ENCODE results near the gene COG3. TPM values are rescaled to one million over a fixed set of nuclear protein-coding genes. Genes with fewer than 3 reads are reported as not detected.
A peak's percentile ranks its signal among the peaks of the same experiment; 100 is the strongest.

Gene COG3
- total and polyA plus RNA-seq, 3 donors from 2014 or later, result 22.5 to 46.1 (median 39.6) TPM

- Histone ChIP-seq H3K27me3 (no peaks in the 10 kb centered on the region), H3K4me3 (no peak overlapping the region), H3K4me1 (no peaks in the 10 kb centered on the region), H3K9me3 (no peaks in the 10 kb centered on the region), H3K36me3 (ENCODE audit: low read depth, missing control alignments) (no peaks in the 10 kb centered on the region), H3K27ac (no peak overlapping the region)
- no peak for TF ChIP-seq CTCF (IDR thresholded peaks at IDR 0.05)
- no peak for TF ChIP-seq POLR2A (IDR thresholded peaks at IDR 0.05)
- 58 to 64% methylated on average over 3 of the region's 3 CpGs for WGBS, 2 donors
- no peak for DNase-seq
- intact Hi-C loops (cut with DNase I; ENCODE audit: low total_unique reads), result no loop called here
These were observed 17.9 kb downstream of the COG3 start for GRCh38 chr13:45482571-45483173.

GRCh38 chr13:45487604-45488003 is 22.9 kb downstream of the COG3 start:
- no peaks in the 10 kb centered on the region for H3K4me1 ChIP-seq
- no peaks in the 10 kb centered on the region for H3K9me3 ChIP-seq
- no peaks in the 10 kb centered on the region for H3K36me3 ChIP-seq (ENCODE audit: low read depth, missing control alignments)
- no peak for DNase-seq
- TF ChIP-seq CTCF (IDR thresholded peaks at IDR 0.05) (no peak), POLR2A (IDR thresholded peaks at IDR 0.05) (no peak)
- 95 to 100% methylated on average over 1 of the region's 1 CpG for WGBS, 2 donors
- H3K27ac ChIP-seq, result no peak overlapping the region
- H3K27me3 ChIP-seq, result no peaks in the 10 kb centered on the region
- intact Hi-C loops (cut with DNase I; ENCODE audit: low total_unique reads), result no loop called here
- no peak overlapping the region for H3K4me3 ChIP-seq

GRCh38 chr13:45490068-45490467 is 25.3 kb downstream of the COG3 start:
- Histone ChIP-seq H3K27ac (no peak overlapping the region), H3K4me1 (no peaks in the 10 kb centered on the region), H3K9me3 (no peaks in the 10 kb centered on the region), H3K4me3 (no peak overlapping the region), H3K36me3 (ENCODE audit: low read depth, missing control alignments) (no peaks in the 10 kb centered on the region), H3K27me3 (no peaks in the 10 kb centered on the region)
- no peak for TF ChIP-seq POLR2A (IDR thresholded peaks at IDR 0.05)
- TF ChIP-seq CTCF (IDR thresholded peaks at IDR 0.05), result peak in 1 of 3 experiments; percentile 9
- no peak for DNase-seq
- intact Hi-C loops (cut with DNase I; ENCODE audit: low total_unique reads), result no loop called here
- WGBS, 2 donors, result 61 to 71% methylated on average over 1 of the region's 1 CpG

- H3K4me1 ChIP-seq, result no peaks in the 10 kb centered on the region
- no peak overlapping the region for H3K27ac ChIP-seq
- no peak for TF ChIP-seq POLR2A (IDR thresholded peaks at IDR 0.05)
- TF ChIP-seq CTCF (IDR thresholded peaks at IDR 0.05), result no peak
- intact Hi-C loops (cut with DNase I; ENCODE audit: low total_unique reads), result no loop called here
- no peaks in the 10 kb centered on the region for H3K27me3 ChIP-seq
- 96% methylated on average over 1 of the region's 1 CpG for WGBS, 2 donors
- DNase-seq, result no peak
- no peak overlapping the region for H3K4me3 ChIP-seq
- no peaks in the 10 kb centered on the region for H3K9me3 ChIP-seq
- no peaks in the 10 kb centered on the region for H3K36me3 ChIP-seq (ENCODE audit: low read depth, missing control alignments)
These were observed 27.8 kb downstream of the COG3 start for GRCh38 chr13:45492538-45492937.

GRCh38 chr13:45496942-45497341 is 32.2 kb downstream of the COG3 start:
- H3K4me1 ChIP-seq, result no peaks in the 10 kb centered on the region
- WGBS, 2 donors, result 81 to 83% methylated on average over 7 of the region's 7 CpGs
- H3K9me3 ChIP-seq, result no peaks in the 10 kb centered on the region
- no peak overlapping the region for H3K27ac ChIP-seq
- intact Hi-C loops (cut with DNase I; ENCODE audit: low total_unique reads), result no loop called here
- no peak overlapping the region for H3K4me3 ChIP-seq
- TF ChIP-seq POLR2A (IDR thresholded peaks at IDR 0.05), result no peak
- TF ChIP-seq CTCF (IDR thresholded peaks at IDR 0.05), result no peak
- DNase-seq, result no peak
- H3K36me3 ChIP-seq (ENCODE audit: low read depth, missing control alignments), result no peaks in the 10 kb centered on the region
- no peaks in the 10 kb centered on the region for H3K27me3 ChIP-seq

Data from testis (tissue), 3 donors.